SIG-M5 treated with dmso at 0.1 percent for 504 hours (cell line): ENCODE data around the gene MYBPC3.

ENCODE experiments used
- DNase-seq: peaks from one replicate; lab custom pipeline; 2025; ENCODE audit not compliant: unreplicated experiment; lab: John Stamatoyannopoulos, UW

MYBPC3 gene

DNA sequence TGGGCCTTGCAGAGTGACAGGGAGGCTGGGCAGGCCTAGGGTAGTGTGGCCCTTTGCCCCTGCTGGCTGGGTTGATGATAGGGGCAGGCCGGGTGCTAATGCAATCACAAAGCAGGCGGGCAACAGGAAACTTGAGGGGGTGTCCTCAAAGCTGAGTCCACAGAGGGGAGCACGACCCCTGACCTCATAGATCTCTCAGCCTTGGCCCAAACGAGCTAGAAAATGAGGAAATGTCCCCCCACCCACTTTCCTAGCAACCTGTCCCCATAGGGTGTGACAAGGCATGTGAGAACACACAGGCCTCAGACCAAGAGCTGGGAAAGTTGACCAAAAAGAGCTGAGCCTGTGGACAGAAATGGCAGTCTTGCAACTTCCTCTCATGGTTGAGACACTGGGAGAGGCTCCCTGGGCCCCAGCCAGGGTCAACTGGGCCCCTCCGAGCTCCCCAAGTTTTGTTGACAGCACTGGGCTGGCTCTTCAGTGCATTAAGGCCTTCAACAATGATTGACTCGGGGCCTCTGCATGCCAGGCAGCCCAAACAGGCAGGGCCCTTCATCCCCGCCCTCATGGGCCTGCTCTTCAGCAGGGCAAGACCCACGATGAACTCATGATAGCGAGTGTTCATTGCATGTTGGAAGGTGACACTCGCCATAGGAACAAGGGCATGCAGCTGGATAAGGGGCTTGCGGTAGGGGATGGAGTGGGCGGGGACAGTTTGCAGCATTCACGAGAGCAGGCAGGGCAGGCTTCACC, 35.6 kb upstream of the MYBPC3 start:
- DNase-seq = peak; percentile 82

GRCh38 chr11:47384498-47384897, 32.0 kb upstream of the MYBPC3 start:
- no peak for DNase-seq

DNA sequence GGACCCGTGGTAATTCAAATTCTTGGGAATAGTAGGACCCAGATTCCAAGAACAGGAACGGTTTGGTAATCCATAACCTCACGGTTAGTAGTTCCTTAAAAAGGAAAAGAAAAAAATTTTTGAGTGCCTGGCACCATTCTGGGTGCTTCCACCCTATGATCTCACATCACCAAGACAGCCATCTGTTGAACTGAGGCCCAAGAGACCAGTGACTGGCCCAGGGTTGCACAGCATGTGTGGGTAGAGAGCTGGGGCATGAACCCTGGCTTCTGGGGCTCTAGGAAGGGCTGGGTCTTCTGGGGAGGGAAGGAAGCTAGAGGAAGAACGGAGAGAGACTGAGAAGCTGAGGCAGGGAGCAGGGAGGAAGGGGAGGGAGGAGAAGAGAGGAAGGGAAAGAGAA, 30.6 kb upstream of the MYBPC3 start:
- DNase-seq = no peak

DNA sequence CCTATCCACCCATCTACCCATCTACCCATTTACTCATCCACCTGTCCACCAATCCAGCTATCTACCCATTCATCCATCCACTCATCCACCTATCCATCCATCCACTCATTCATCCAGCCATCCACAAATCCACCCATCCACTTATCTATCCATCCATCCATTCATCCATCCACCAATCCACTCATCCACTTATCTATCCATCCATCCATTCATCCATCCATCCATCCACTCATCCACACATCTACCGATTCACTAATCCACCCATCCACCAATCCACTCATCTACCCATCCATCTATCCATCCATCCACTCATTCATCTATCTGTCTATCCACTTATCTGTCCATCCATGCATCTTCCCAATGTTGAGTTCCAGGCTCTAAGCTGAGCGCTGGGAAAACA, 27.6 kb upstream of the MYBPC3 start:
- no peak for DNase-seq

GRCh38 chr11:47379317-47379716, 26.8 kb upstream of the MYBPC3 start:
- no peak for DNase-seq

- no peak for DNase-seq
Observed at GRCh38 chr11:47378836-47379170, 26.3 kb upstream of the MYBPC3 start.

- DNase-seq = peak; percentile 89
Observed at GRCh38 chr11:47378010-47378835, 25.7 kb upstream of the MYBPC3 start, which contains the start of gene SPI1. Gene SPI1 (minus strand): TSS chr11:47378547. CDS start chr11:47378353, 194 bp downstream.

DNA sequence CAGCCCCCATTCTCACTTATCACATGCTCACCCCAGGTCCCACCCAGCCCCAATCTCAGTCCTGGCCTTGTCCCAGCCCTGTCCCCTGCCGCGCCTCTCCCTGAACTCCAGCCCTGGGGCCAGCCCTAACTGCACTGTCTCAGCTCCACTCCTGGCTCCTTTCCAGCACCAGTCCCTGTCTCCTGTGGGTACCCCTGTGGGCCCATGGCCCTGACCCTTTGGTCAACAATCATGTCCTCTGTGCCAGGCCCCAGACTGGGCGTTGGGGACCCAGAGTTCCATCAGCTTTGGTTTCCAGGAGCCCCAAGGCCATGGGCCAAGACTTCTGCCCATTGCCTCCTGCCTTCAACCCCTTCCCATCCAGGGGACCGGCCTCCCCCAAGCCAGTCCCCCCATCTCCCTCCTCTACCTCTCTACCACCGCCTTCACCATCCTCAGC, 25.1 kb upstream of the MYBPC3 start:
- no peak for DNase-seq

DNA sequence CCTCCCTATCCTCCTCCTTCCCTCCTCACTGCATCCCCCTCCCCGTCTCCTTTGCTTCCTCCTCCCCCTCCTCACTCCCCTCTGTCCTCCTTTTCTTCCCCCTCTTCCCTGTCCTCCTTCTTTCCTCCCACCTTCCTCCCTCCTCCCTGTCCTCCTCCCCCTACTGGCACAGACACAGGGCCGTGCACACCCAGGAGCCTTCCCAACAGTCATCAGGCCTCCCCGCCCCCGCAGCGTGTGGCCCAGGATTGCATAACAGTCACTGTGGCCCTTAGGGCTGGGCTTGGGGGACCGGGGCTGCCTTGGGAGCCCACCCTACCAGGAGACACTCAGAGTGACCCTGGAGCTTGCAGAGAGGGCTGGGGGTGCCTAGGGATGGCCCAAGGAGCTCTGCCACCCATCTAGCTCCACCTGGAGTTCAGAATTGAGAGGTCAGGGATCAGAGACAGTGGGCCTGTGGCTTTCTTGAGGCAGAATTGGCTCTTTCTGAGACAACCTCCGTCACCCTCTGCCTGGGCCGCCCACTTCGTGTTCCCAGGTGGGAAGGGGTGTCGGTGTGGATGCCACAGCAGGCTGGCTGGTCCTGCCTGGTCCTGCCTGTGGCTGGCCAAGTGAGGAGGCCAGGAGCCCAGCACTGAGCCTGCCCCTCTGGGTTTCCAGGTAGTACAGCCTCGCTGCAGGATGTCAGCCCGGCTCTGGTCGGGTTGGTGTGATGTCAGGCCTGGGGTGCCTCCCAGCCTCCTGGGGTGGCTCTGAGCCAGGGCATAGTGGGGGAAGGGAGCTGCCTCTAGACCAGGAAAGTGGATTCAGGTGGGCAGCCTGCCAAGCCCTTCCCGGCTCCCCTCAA, 24.2 kb upstream of the MYBPC3 start:
- DNase-seq = peak; percentile 80

GRCh38 chr11:47376107-47376524, 23.6 kb upstream of the MYBPC3 start:
- DNase-seq = no peak

DNA sequence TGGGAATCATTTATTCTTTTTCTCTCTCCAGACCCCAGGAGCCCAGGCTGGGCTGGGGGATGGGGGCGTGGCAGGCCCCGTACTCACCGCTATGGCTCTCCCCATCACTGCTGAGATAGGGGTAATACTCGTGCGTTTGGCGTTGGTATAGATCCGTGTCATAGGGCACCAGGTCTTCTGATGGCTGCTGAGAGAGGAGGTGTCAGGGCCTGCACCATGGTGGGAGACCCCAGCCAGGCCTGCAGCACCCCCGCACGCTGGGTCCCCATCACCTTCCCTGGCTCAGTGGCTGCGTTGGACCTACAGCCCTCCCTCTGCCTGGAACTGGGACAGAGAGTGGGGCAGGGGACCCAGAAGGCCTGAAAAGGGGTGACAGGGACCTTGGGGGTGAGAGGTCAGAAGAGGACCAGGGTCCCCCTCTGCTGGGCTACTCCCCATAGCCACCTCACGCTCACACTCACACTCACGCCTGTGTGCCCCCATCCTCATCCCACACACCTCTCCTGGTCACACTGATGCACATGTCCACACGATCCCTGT, 23.1 kb upstream of the MYBPC3 start:
- DNase-seq = no peak

GRCh38 chr11:47375020-47375419, 22.5 kb upstream of the MYBPC3 start:
- peak; percentile 33 for DNase-seq

GRCh38 chr11:47374720-47375019, 22.2 kb upstream of the MYBPC3 start:
- DNase-seq = no peak

GRCh38 chr11:47373876-47374719, 21.6 kb upstream of the MYBPC3 start:
- peak; percentile 43 for DNase-seq

GRCh38 chr11:47372422-47372821, 19.9 kb upstream of the MYBPC3 start:
- no peak for DNase-seq

DNA sequence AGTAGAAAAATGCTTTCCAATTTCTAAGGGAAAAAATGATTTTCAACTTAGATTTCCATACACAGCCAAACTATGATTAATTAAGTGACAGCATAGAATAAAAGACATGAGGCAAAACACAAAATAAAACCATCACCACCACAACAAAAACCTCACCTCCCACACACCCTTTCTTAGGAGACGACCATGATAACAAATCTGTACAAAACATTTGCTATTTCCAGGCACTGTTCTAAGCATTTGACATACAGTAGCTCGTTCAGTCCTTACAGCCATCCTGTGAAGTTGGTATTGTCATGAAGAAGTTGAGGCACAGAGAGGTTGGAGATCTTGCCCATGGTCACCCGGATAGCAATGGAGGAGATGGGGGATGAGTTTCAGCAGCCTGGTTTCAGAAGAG, 17.2 kb upstream of the MYBPC3 start:
- no peak for DNase-seq

DNA sequence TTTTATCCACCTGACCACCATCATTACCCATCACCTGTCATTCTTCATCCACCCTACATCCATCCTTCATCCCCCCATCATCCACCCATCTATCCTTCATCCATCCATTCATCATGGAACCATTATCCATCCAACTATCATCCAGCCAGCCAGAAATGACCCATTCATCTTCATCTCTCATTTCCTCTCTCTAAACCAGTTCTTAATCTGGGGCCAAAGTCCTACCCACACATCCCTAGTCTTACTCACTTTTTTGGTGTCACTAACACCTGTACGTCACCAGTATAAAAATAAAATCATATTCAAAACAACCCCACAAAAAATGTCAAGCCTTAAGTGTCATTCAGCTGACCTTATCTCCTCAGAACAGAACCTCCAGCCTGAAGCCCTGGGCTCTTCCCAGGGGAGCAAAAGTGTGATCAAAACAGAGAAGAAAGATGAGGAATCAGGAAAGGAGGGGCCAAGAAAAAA, 13.6 kb upstream of the MYBPC3 start:
- no peak for DNase-seq

DNA sequence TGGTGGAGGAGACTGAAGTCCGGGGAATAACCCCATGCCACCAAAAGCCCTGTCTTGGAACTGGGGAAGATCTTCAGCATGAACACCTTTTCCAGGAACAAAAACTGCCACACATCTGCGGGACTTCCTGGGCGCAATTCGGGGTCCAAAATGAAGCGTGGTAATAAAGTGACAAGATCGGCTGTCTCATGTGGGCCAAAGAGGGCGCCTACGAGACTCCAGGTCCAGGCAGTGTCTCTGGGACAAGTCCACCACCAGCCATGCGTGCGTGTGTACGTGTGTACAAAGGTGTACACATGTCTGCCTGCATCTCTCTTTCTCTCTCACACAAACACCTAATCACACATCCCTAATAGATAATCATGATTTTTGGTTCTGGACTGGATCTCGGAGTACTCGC, 8.9 kb upstream of the MYBPC3 start:
- no peak for DNase-seq

- no peak for DNase-seq
Observed at GRCh38 chr11:47360341-47360740, 7.8 kb upstream of the MYBPC3 start.

DNA sequence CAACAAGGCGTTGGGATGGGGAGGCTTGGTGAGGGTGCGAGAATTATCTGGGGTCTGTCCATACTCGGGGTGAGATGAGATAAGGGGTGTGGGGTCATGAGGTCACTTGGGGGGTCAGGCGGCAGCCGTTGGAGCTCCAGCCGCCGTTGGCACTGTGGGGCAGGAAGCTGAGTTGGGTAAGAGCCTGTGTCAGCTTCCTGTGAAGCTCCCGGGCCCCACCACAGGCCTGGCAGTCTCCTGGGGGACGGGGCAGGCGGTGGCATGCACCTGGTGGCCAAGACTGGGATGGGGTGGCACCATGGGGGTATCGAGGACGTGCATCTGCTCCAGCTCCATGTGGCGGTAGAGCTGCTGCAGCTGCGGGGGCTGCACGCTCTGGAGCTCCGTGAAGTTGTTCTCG, 7.1 kb upstream of the MYBPC3 start:
- DNase-seq = peak; percentile 38
